ENCODE measurements around the gene CCNYL1.

CCNYL1 gene

DNA sequence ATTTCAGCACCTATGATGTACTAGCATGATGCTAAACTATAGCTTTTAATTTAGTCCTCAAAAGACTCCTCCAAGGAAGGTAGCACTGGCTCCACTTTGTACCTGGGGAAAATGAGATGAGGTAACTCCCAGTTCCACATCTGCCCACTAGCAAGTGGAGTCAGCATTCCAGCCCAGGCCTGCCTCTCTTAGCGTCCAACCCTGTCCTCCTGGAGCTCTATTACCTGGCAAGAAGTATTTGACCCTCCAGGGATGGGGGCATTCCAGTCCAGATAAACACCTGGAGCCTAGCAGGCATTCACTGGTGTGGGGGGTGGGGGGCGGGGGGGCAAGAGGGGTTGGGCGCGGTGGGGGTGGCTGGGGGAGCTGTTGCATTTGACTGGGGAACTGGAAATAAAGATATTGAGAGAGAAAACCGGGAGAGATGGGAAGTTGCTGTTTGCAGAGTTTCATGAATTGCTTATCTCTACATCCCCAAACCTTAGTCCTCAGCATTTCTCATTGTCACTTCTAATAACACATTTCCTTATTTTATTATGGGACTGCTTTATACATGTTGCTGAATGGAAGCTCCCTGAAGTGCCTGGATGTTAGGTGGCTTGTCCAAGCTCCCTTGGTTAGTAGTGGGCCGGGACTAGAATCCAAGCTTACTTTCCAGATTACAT is 80.3 kb downstream of the CCNYL1 start:
- no peak for DNase-seq (ENCODE audit: low read depth in 2 of 2)

DNA sequence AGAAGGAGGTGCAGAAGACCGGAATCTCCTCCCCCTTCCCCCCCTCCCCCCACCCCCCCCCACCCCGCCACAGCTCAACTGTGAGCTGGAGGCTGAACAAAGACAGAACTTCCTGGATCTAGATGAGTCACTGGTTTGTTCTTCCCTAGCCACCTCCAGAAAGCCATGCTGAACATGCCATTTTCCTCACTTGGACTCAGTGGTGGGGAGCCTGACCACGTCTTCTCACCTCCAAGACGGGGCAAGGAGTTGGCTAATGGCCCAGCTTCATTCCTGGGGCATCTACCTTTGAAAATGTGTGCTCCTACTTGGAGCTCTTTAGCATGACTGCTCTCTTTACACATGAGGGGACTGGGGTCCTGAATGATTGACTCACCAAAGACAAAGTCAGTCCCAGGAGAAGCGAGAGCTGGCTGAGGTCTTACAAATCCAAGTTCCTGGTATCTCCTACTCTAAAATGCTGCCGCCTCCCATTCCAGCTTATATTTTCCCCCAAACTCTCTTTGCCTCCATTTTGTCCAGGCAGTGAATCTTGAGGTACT is 80.9 kb downstream of the CCNYL1 start:
- DNase-seq (ENCODE audit: low read depth in 2 of 2): no peak

DNA sequence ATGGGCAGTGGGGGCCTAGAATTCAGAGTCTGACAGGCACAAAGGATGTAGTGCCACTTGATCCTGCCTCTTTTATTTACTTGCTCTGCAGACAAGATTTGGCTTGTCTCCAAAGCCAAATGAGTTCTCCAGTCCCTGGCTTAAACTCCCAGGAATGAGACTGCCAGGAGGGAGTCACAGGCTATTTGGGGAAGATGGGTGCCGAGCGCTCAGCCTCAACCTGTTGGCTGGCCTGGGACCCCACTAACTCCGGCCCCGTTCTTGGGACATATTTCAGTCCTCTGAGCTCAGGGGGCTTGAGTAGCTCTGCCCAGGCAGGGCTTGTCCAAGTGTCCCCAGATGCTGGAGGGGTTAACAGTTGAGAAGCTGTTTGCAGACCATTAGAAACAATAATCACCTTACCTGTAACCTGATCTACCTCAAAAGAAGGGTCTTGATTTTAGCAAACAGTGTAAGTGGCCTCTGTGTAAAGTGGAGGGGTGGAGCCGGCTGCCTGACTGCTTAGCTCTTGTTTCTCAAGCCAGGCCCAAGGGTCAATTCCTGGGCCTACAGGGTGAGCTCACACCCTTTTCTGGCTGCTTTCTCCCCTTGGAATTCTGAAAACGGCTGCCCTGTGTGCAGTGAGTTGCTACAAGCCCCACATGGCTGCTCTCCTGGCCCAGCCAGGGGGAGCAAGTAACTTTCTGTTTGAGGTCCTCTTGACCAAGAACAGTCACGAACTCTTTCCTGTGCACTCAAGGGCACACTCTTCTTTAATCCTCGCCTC is 85.3 kb downstream of the CCNYL1 start:
- DNase-seq (ENCODE audit: low read depth in 2 of 2): no peak

DNA sequence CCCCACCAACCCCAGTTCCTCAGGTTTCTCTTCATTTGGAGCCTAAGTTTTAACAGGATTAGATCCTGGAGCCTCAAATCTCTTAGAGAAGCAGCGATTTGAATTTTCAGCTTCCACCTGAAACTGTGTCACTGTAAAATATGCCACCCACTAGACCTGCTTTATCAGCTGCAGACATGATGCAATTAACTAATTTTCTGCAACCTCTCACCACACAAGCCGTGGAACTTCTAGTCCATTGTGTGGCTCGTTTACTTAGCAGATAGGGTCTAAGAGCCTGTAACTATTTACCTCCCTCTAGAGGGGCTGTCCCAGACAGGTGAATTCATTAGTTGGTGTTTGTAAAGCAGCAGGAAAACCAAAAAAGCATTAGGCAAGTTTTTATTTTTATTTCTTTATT is 89.8 kb downstream of the CCNYL1 start:
- no peak for DNase-seq (ENCODE audit: low read depth in 2 of 2)

DNA sequence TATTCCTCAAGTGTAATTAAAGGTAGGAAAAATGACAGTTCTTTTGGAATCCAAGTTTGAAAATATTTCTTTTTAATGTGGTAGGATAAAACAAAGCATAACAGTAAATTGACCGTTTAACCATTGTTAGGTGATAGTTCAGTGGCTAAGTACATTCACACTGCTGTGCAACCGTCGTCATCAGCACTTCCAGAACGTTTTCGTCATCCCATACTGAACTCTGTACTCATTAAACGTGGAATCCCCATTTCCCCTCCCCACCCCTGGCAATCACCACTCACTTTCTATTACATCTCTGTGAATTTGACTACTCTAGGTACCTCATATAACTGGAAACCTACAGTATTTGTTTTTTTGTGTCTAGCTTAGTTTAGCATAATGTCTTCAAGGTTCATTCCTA is 91.2 kb downstream of the CCNYL1 start:
- no peak for DNase-seq (ENCODE audit: low read depth in 2 of 2)

Measured in stimulated activated CD4-positive, alpha-beta T cell treated with anti-CD3 and anti-CD28 coated beads, Interleukin-12 subunit alpha, Interleukin-12 subunit beta, amount 100 ng/mL, for 24 hours (primary cell).